A549 treated with Hydrocortisone at 1 μM for 4 hours (cell line): ENCODE measurements around the gene STXBP5L. TPM values are rescaled to one million over a fixed set of nuclear protein-coding genes. Genes with fewer than 3 reads are reported as not detected.

Experiments used
- total RNA-seq: library from RNA; stranded (reverse); fragments of 200-300 nt; extraction: Qiagen RNA extraction; gene quantifications from 5 replicates; pipeline ENCODE4 v1.2.3, GENCODE V29; 2022

The STXBP5L gene
- not detected in 5 replicates for total RNA-seq

GRCh38 chr3:120908030-120908794 is at the start of gene STXBP5L:
STXBP5L (plus strand) TSS chr3:120908205; CDS start chr3:120909579, 1,374 bp downstream.

Other genes with a start within 250 kb of the STXBP5L start
- 16.4 to 23.7 TPM (median 21.8 TPM) in 5 replicates for gene HGD, start 226.0 kb upstream of the STXBP5L start, total RNA-seq
- 12.6 to 25.0 TPM (median 16.0 TPM) in 5 replicates for gene RABL3, start 165.7 kb upstream of the STXBP5L start, total RNA-seq
- gene GTF2E1, start 165.5 kb upstream of the STXBP5L start, total RNA-seq: 12.0 to 17.5 TPM (median 13.0 TPM) in 5 replicates